Muscle of leg (tissue), 11 donors: Measurements from ENCODE around the gene ADAM12. TPM values are rescaled to one million over a fixed set of nuclear protein-coding genes. Genes with fewer than 3 reads are reported as not detected.

Experiments used
- DNase-seq: peaks from one replicate; pipeline ENCODE4 v3.0.0; 2013
- H3K27ac ChIP-seq: one replicate; pipeline ENCODE4 v1.5.1; 2013; ENCODE audit warnings: mild to moderate bottlenecking, low read length, control low read depth
- H3K27me3 ChIP-seq: one replicate; pipeline ENCODE4 v1.6.1; 2013; ENCODE audit warnings: low read length; ENCODE audit not compliant: control insufficient read depth, insufficient read depth
- H3K36me3 ChIP-seq: one replicate; pipeline ENCODE4 v1.6.1; 2013; ENCODE audit warnings: low read length; ENCODE audit not compliant: control insufficient read depth, insufficient read depth
- H3K4me1 ChIP-seq: one replicate; pipeline ENCODE4 v1.6.1; 2013; ENCODE audit warnings: low read length; ENCODE audit not compliant: control insufficient read depth, insufficient read depth
- H3K4me3 ChIP-seq: one replicate; pipeline ENCODE4 v1.5.1; 2013; ENCODE audit warnings: low read length, control low read depth
- H3K9me3 ChIP-seq: replicated peaks from 2 replicates; pipeline ENCODE4 v1.6.1; 2013; ENCODE audit warnings: low read depth, low read length; ENCODE audit not compliant: control insufficient read depth
- WGBS: methylation state at CpG from one replicate; pipeline ENCODE4 v1.1.5; 2013; ENCODE audit warnings: missing lambda C conversion rate; ENCODE audit not compliant: insufficient coverage; 5-methylcytosine and 5-hydroxymethylcytosine counted together
- polyA plus RNA-seq, 8 donors: library from polyadenylated mRNA; unstranded; fragments of 120-200 nt; gene quantifications; one replicate each; pipeline versions ENCODE4 v1.2.1 to v1.2.3, GENCODE V29; 2013; ENCODE audit warnings: inconsistent platforms in 1 of 8, low replicate concordance in 1 of 8; ENCODE audit not compliant: insufficient read length in 8 of 8, insufficient read depth in 1 of 8
- total RNA-seq: library from RNA; stranded (reverse); fragments of 120-200 nt; gene quantifications from one replicate; pipeline ENCODE4 v1.2.4, GENCODE V29; 2013

Gene ADAM12
- total and polyA plus RNA-seq, 9 donors: 11.7 to 39.6 (median 21.0) TPM

- no peak overlapping the region for H3K4me3 ChIP-seq
- no peak overlapping the region for H3K27ac ChIP-seq
- peaks cover 10% of the 10 kb centered on the region for H3K9me3 ChIP-seq
- H3K36me3 ChIP-seq: no peaks in the 10 kb centered on the region
- 32% methylated on average over 5 of the region's 8 CpGs for WGBS
- peaks cover 2% of the 10 kb centered on the region for H3K27me3 ChIP-seq
- H3K4me1 ChIP-seq: peaks cover 9% of the 10 kb centered on the region
- DNase-seq: peak; percentile 53
Observed at GRCh38 chr10:126425489-126426065, 37.3 kb upstream of the ADAM12 start.

- Histone ChIP-seq H3K4me3 (no peak overlapping the region), H3K27me3 (peaks cover 2% of the 10 kb centered on the region), H3K27ac (no peak overlapping the region), H3K36me3 (no peaks in the 10 kb centered on the region), H3K4me1 (peaks cover 9% of the 10 kb centered on the region), H3K9me3 (peaks cover 10% of the 10 kb centered on the region)
- DNase-seq: no peak
- 86% methylated on average over 2 of the region's 5 CpGs for WGBS
Observed at GRCh38 chr10:126425032-126425431, 36.8 kb upstream of the ADAM12 start.

- Histone ChIP-seq H3K27ac (no peak overlapping the region), H3K9me3 (peaks cover 10% of the 10 kb centered on the region), H3K27me3 (no peaks in the 10 kb centered on the region), H3K4me3 (no peak overlapping the region), H3K4me1 (peaks cover 9% of the 10 kb centered on the region), H3K36me3 (no peaks in the 10 kb centered on the region)
- 96% methylated on average over 5 of the region's 6 CpGs for WGBS
- DNase-seq: no peak
Observed at GRCh38 chr10:126423732-126424491, 35.6 kb upstream of the ADAM12 start.

DNA sequence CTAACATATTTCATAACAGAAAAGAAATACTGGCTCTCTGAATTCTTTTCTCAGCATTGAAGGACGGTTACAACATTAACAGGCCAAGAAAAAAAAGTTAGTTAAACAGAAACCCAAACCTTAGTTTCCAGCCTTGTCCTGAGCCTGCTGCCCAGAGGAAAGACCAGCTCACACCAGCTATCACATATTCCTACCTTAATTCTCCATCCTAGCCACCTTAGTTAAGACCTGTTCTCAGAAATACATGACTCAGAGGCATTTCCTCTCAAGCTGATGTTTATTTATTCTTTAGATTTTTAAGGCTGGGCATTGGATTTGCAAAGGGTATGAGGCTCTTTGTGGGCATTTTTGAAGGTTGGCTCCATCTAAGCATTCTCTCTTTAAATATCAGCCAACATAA is 34.3 kb upstream of the ADAM12 start:
- no peak overlapping the region for H3K4me3 ChIP-seq
- 50% methylated on average over 1 of the region's 1 CpG for WGBS
- DNase-seq: no peak
- no peak overlapping the region for H3K27ac ChIP-seq
- no peaks in the 10 kb centered on the region for H3K36me3 ChIP-seq
- peaks cover 12% of the 10 kb centered on the region for H3K9me3 ChIP-seq
- no peaks in the 10 kb centered on the region for H3K27me3 ChIP-seq
- H3K4me1 ChIP-seq: peaks cover 9% of the 10 kb centered on the region

GRCh38 chr10:126421756-126422256 is 33.5 kb upstream of the ADAM12 start:
- peak overlapping the region; percentile 57 for H3K27ac ChIP-seq
- H3K27me3 ChIP-seq: no peaks in the 10 kb centered on the region
- H3K4me3 ChIP-seq: no peak overlapping the region
- DNase-seq: peak; percentile 93
- 54% methylated on average over 7 of the region's 10 CpGs for WGBS
- H3K4me1 ChIP-seq: peaks cover 9% of the 10 kb centered on the region
- H3K9me3 ChIP-seq: peaks cover 12% of the 10 kb centered on the region
- H3K36me3 ChIP-seq: no peaks in the 10 kb centered on the region

DNA sequence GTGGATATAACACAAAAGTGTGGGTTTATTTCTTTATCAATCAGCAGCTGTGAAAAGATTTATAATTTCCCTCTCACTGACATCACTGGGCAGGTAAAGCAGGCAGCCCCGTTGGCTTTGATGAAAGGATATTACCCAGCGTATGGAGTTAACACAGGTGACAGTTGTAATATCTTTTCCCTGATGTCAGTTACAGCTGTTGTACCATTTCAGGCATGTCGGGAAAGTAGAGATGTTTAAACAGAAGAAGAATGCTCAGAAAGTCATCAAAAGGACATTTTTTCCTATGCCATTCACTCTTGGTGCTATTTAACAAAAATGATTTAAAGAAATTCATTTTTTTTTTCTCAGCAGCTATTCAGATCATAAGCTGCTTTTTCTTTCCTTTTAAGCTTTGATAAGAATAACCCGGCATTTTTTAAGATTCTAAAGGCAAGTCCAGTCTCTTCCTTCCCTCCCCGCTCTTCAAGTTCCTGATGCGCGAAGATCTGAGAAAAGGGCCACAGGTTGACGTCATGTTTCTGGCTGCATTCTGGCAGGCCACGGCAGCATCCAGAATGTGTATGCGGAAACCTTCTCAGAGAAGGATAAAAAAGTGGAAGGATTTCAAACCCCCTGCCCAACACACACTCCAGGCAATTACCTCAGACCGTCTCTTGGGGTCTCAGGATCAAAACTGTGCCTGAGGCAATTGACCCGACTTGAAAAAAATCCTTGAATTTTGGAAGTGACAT is 32.5 kb upstream of the ADAM12 start:
- no peaks in the 10 kb centered on the region for H3K36me3 ChIP-seq
- peak overlapping the region; percentile 57 for H3K27ac ChIP-seq
- no peak overlapping the region for H3K4me3 ChIP-seq
- no peaks in the 10 kb centered on the region for H3K27me3 ChIP-seq
- 22% methylated on average over 6 of the region's 12 CpGs for WGBS
- DNase-seq: peak; percentile 89
- peaks cover 12% of the 10 kb centered on the region for H3K9me3 ChIP-seq
- peaks cover 9% of the 10 kb centered on the region for H3K4me1 ChIP-seq

GRCh38 chr10:126417220-126417825 is 29.0 kb upstream of the ADAM12 start:
- H3K4me1 ChIP-seq: peaks cover 9% of the 10 kb centered on the region

DNA sequence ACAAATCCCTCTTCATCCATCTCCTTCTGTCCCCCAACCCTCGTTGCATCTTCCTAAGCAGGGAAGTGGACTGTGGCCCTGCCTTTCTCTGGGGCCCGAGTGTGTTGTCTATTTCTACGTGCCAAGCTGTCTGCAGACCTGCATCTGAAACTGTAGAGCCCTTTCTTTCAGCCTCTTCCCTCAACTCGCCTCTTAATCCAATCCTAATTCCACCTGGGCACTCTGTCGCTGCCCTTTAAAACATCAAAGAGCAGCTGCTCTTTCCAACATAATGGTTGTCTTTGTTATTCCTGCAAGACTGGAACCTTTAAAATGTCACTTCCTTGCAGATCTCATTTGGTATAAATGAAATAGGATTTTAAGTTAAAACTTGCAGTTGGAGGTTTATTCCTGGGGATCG is 21.5 kb upstream of the ADAM12 start:
- H3K4me1 ChIP-seq: no peaks in the 10 kb centered on the region
- H3K4me3 ChIP-seq: no peak overlapping the region
- no peak for DNase-seq
- 52% methylated on average over 6 of the region's 6 CpGs for WGBS
- no peaks in the 10 kb centered on the region for H3K9me3 ChIP-seq
- no peaks in the 10 kb centered on the region for H3K36me3 ChIP-seq
- no peak overlapping the region for H3K27ac ChIP-seq
- H3K27me3 ChIP-seq: peaks cover 3% of the 10 kb centered on the region

More at GRCh38 chr10:126417220-126417825, 29.0 kb upstream of the ADAM12 start:
- H3K4me3 ChIP-seq: no peak overlapping the region
- no peaks in the 10 kb centered on the region for H3K36me3 ChIP-seq
- no peaks in the 10 kb centered on the region for H3K27me3 ChIP-seq
- peaks cover 2% of the 10 kb centered on the region for H3K9me3 ChIP-seq
- WGBS: 43% methylated on average over 1 of the region's 4 CpGs
- no peak for DNase-seq
- no peak overlapping the region for H3K27ac ChIP-seq

DNA sequence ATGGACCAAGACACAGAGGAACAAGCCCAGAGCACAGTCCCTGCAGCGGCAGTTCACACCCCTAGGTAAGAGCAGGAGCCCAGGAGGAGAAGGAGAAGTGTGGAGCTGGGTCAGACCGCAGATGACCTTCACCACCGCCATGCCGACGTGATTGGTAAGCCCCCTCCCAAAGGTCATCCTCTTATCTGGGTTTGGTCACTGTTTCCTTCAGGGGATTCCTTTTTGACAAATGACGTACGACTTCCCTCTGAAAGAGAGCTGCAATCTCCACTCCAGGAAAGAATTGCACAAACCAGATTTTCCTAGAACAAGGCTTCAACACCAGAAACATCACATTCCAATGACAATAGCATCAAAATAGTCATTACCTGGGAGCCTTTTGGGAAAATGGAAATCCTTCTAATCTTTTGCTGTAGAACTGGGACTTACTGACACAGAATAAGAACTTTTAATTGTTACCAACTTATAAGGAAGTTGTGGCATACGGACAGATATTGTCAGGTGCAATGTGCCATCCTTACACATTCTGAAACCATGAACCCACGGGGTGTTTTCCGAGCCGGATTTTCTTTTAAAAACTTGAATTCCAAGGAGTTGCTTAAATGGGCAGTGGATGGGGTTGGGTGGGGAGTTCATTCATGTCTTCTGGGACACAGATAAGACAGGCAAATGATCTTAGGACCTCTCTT is 20.8 kb upstream of the ADAM12 start:
- Histone ChIP-seq H3K27me3 (peaks cover 3% of the 10 kb centered on the region), H3K27ac (no peak overlapping the region), H3K4me3 (no peak overlapping the region), H3K4me1 (no peaks in the 10 kb centered on the region), H3K9me3 (no peaks in the 10 kb centered on the region), H3K36me3 (no peaks in the 10 kb centered on the region)
- WGBS: 63% methylated on average over 11 of the region's 11 CpGs
- no peak for DNase-seq
